Glomerular visceral epithelial cell (primary cell): ENCODE measurements around the gene PCBP2.
A peak's percentile ranks its signal among the peaks of the same experiment; 100 is the strongest.
"Not testable (repeated sequence)": the region's sequence is repeated elsewhere in the genome, so short reads cannot be mapped to it uniquely, and the experiment has no call there.

ENCODE experiments used
- DNase-seq: peaks from one replicate; pipeline ENCODE4 v3.0.0-alpha.2; 2016; ENCODE audit errors: extremely low spot score

Gene PCBP2

DNA sequence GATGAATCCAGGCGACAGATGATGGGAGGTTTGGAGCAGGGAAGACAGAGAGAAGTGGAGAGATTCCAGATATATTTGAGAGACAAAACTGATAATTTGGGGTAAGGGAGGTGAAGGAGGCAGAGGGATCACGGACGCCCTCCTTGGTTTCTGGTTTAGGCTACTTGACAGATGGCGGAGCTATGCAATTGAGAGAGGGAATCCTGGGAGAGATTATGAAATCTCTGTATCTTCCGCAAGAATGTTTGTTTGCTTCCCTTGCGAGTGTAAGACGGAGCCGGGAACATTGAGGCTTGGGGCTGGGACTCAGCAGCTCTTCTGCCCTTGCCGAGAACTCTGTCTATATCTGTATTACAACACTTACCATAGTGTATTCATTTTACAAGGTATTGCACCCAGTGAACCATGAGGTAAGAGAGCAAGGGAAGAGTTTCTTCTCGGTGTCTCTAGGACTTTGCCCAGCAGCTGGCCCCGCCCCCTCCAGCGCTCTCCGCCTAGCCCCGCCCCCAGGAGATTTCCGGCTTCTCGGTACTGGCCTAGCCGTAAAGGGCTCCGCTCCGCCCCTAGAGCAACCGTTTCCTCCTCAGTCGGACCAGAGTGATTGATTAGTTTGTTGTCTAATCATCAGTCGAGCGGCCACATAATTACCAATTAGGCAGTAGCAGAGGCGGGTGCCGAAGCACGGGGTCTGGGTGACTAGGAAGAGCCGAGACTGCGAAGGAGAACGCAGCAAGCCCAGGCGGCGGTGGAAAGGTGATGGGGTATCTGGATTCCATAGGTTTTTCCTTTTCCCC lies 10.7 kb upstream of the PCBP2 start, which contains the start of gene PRR13:
Gene PRR13 (plus strand): TSS at position 695 of the 794 bp plus-strand sequence. CDS start 981 bp downstream, outside the sequence.
- DNase-seq = peak; percentile 99

DNA sequence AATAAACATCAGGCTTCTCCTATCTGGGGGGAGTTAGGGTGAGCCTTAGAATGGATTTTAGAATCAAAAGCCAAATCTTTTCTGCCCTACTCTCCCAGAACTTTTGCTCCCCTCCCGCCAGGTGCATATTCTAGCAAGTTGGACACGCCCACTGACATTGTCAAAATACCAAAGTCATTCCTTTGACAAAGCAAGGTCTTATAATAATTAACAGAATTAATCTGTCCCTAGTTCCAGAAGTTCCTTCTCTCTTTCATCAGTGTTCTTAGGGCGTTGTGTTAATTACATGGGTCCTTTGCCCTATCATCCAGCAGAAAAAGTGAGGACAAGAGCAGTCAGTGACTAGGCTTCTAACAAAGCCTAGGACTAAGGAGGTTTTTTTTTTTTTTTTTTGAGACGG lies 7.9 kb upstream of the PCBP2 start:
- no peak for DNase-seq

- not testable (repeated sequence) for DNase-seq
Observed at GRCh38 chr12:53444593-53445325, 7.1 kb upstream of the PCBP2 start.

DNA sequence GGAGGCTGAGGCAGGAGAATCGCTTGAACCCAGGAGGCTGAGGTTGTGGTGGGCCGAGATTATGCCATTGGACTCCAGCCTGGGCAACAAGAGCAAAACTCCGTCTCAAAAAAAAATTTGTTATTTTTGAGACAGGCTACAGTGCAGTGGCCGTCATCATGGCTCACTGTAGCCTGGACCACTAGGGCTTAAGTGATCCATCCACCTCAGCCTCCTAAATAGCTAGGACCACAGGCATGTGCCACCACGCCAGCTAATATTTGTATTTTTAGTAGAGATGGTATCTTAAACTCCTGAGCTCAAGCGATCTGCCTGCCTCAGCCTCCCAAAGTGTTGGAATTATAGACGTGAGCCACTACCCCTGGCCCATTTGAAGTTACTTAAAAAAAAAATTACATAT lies 966 bp upstream of the PCBP2 start:
- DNase-seq = no peak

GRCh38 chr12:53452159-53453077 lies 516 bp downstream of the PCBP2 start:
- peak; percentile 90 for DNase-seq

- DNase-seq = no peak
Observed at GRCh38 chr12:53453953-53454640, 2.2 kb downstream of the PCBP2 start.

DNA sequence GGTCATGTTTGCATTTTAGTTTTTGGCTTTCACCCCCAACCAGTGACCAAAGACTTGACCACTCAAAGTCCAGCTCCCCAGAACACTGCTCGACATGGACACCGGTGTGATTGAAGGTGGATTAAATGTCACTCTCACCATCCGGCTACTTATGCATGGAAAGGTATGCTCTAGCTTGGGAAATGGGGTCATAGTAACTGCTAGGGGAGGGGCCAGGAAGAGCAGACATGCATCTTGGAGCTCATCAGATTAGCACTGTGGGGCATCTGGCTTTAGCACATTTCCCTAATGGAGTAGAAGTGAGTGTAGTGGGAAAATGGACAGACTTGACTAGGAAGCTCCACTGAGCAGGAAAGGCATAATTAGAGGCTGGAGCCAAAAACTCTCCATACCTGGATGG lies 2.8 kb downstream of the PCBP2 start:
- no peak for DNase-seq

GRCh38 chr12:53456654-53457366 lies 4.9 kb downstream of the PCBP2 start:
- no peak for DNase-seq

DNA sequence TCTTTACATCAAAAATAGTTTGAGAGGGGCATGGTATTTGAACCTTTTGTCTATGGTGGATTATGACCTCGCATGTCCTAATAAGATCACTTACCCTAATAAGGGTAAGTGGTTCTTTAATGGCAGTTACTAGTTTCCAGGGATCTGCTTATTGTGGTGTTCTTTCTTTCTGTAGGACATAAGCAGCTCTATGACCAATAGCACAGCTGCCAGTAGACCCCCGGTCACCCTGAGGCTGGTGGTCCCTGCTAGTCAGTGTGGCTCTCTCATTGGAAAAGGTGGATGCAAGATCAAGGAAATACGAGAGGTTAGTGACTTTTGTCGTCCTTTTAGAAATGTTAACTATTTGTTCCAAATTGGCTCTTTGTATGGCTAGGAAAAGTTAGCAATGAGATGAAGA lies 7.2 kb downstream of the PCBP2 start:
- DNase-seq = no peak

- no peak for DNase-seq
Observed at GRCh38 chr12:53461059-53461458, 9.2 kb downstream of the PCBP2 start.

DNA sequence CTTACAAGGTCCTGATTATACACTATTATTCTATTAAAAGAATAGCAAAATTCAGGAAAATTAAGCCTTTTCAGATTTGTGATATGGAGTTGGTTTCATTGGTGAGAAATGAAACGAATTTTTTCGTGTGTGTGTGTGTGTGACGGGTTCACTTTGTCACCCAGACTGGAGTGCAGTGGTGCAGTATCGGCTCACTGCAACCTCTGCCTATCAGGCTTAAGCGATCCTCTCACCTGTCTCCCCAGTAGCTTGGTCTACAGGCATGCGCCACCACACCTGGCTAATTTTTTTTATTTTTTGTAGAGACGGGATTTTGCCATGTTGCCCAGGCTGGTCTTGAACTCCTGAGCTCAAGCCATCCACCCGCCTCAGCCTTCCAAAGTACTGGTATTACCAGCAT lies 9.7 kb downstream of the PCBP2 start:
- DNase-seq = no peak

DNA sequence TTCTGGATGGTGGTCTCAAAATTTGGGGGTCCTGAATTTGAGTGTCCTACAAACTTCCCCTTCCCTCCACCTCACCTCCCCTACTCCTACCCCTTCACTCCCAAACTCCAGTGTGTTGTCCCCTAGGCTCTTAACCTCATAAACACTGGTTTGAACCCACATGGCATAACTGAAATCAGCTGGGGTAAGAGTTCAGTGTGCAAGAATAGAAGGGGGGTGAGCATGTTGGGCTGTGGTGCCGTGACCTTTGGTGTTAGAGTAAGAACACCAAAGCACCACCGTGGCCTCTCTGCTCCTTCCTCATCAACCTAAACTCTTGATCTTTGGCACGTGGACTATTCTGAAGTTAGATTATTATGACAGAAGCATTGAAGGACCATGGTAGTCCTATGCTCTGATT lies 11.0 kb downstream of the PCBP2 start:
- DNase-seq = no peak

- no peak for DNase-seq
Observed at GRCh38 chr12:53463802-53464560, 12.1 kb downstream of the PCBP2 start.

DNA sequence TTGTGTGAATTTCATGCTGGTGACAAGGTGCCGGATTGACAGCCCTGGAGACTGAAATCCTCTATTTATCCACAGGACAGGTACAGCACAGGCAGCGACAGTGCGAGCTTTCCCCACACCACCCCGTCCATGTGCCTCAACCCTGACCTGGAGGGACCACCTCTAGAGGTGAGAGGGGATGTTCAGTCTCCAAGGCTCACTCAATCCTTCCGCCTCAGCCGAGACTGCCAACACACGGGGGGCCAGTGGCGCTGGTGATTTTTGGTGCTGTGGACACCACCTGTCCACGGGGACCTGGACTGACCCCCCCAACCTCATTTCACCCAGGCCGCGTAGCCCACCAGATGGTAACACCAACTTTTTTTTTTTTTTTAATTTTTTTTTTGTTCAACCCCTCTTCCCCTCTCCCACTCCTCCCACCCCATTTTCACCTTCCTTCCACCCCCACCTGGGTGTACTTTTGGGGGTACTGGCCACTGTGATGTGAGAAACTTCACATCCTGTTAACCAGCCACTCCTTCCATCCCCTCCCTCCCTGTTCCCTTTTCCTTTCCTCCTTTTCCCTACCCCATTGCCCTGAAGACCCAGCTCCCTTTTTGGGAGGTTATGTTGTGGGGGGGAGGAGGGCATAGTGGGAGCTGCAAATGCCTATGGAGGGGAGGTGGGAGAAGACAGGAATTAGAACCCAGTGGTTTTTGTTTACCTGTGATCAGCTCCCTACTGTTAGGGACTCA lies 12.9 kb downstream of the PCBP2 start:
- no peak for DNase-seq

DNA sequence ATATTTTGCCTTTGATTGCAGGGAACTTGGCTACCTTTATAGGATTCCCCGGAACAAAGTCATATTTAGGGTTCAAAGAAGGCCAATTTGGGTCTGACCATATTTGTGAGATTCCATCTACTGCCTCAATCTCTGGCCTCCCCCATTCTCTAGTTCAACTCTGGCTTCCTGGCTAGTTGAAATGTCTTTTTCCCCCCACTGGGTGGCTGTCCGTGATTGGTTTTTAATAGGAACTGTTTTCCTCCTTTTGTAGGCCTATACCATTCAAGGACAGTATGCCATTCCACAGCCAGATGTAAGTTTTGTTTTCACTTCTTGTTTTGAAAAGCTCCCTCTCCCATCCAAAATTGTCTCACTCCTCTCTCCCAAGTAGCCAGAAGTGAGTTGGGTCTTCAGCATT lies 13.8 kb downstream of the PCBP2 start:
- no peak for DNase-seq

DNA sequence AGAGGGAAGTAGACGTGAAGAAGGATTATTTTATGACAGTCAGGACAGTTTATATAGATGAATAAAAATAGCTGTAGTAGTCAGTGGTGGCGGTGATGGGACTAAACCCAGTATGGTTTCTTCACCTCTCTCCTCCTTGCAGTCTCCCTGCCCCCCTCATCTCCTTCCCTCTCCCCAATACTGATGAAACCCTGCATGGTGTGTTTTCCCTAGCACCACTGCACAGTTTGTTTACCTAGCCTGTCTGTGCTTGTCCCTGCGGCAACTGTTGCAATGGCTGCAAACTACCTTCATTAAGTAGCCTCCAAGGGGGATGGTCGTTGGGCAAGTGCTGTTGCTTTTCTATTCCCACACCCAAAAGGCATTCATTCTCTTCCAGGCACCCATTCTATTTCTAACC lies 14.7 kb downstream of the PCBP2 start:
- DNase-seq = no peak

DNA sequence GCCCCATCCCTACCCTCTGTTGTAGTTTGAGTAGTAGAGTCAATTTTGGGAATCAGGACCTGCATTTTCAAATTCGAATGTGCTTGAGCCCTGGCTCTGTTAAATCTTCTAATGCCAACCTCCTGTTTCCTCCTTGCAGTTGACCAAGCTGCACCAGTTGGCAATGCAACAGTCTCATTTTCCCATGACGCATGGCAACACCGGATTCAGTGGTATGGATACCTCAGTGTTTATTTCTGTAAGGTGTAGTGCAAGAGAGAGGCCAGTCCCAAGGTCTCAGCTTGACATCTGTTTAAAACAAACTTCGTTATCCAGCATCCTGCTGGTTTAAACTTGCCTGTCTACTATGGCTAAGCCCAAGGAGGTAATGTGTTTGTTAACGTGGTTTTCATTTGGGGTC lies 15.2 kb downstream of the PCBP2 start:
- no peak for DNase-seq

DNA sequence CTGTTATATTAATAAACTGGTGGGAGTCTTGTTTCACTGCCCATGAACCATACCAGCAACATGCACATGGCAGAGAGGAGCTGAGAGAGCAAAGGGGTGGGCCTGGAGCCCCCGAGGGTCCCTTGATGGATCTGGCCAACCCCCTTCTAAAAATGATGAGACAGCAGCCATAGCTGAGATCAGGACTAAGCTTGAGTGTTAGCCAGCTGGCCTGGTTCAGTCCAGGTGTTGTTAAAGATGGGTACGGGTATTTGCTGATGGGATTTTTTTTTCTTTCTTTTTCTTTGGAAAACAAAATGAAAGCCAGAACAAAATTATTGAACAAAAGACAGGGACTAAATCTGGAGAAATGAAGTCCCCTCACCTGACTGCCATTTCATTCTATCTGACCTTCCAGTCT lies 16.0 kb downstream of the PCBP2 start:
- DNase-seq = no peak

DNA sequence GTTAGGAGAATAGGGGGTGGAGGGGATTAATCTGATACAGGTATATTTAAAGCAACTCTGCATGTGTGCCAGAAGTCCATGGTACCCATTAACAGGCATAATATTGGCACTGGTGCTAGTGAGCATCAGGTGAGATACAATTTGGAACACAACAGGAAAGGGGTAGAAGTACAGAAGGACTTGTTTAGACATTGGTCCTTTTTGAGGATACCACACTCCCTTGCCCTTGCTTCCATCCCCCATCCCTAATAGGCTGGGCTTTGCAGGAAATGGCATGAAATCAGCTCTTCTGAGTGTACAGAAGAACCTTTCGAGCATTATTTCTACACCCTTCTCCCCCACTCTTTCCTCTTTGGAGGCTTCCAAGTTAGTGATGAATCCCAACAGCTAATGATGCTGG lies 16.4 kb downstream of the PCBP2 start:
- no peak for DNase-seq
